Measurements from ENCODE around the gene PARD6G. TPM values are rescaled to one million over a fixed set of nuclear protein-coding genes. Genes with fewer than 3 reads are reported as not detected.
"Not testable (repeated sequence)": the region's sequence is repeated elsewhere in the genome, so short reads cannot be mapped to it uniquely, and the experiment has no call there.

PARD6G gene
- total and polyA plus RNA-seq, 2 of the 13 experiments (the other 11 are each of a cell fraction or from before 2014, with no cell fraction given), result 3.6 to 7.4 TPM

DNA sequence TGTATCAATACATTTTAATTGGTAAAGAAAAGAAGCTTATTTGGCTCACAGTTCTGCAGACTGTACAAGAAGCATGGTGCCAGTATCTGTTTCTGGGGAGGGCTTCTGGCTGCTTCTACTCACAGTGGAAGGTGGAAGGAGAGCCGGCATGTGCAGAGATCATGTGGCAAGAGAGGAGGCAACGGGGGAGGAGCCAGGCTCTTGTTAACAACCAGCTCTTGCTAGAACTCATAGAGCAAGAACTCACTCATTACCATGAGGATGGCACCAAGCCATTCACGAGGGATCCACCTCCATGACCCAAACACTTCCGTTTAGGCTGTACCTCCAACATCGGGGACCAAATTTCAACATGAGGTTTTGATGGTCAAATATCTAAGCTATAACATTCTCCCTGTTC is 7.5 kb downstream of the PARD6G start:
- no TSS peak for BruUV-seq (replicated peaks)
- no peak for TF ChIP-seq MIER3 (CRISPR knock-in tag; IDR thresholded peaks at IDR 0.05; ENCODE audit: borderline replicate concordance)
- no peak for TF ChIP-seq KMT2B (CRISPR knock-in tag; IDR thresholded peaks at IDR 0.05)
- TF ChIP-seq CEBPG (CRISPR knock-in tag; IDR thresholded peaks at IDR 0.05), result no peak
- no peak for TF ChIP-seq ZNF292 (CRISPR knock-in tag; IDR thresholded peaks at IDR 0.05; ENCODE audit: borderline replicate concordance, low read depth)
- TF ChIP-seq HDAC1 (CRISPR knock-in tag; IDR thresholded peaks at IDR 0.05), result no peak
- TF ChIP-seq ZNF317 (CRISPR knock-in tag; IDR thresholded peaks at IDR 0.05), result no peak
- TF ChIP-seq RNF2 (conservative IDR thresholded peaks at IDR 0.05; ENCODE audit: low read depth), result no peak
- H3K4me2 ChIP-seq (ENCODE audit: low read depth, low read length), result no peak overlapping the region
- no peak overlapping the region for H3K4me3 ChIP-seq (replicated peaks in 1 of 3; ENCODE audit: insufficient read depth in 1 of 3, low read depth in 2 of 3, low read length in 3 of 3)
- in situ Hi-C loops (cut with HindIII; ENCODE audit: extremely low pct_ligation_motif_present, low pct_unique_long_range_greater_than_20kb) (no loop called here), intact Hi-C loops (cut with micrococcal nuclease; ENCODE audit: unreplicated experiment) (no loop called here)
- H3K27me3 ChIP-seq (ENCODE audit: control insufficient read depth in 1 of 2, insufficient read depth in 2 of 2, low read length in 2 of 2), result no peaks in the 10 kb centered on the region
- WGBS (ENCODE audit: low lambda C conversion rate), result 96% methylated on average over 4 of the region's 5 CpGs
- no peak for ATAC-seq
- no peaks in the 10 kb centered on the region for H3K36me3 ChIP-seq (replicated peaks in 1 of 2; ENCODE audit: control insufficient read depth in 1 of 2, insufficient read depth in 2 of 2, low read length in 2 of 2)
- H4K20me1 ChIP-seq (ENCODE audit: insufficient read depth, low read length), result no peaks in the 10 kb centered on the region; the same call in 1 of the 2 replicates
- H3K9me3 ChIP-seq (ENCODE audit: low read length), result no peaks in the 10 kb centered on the region
- no peak for DNase-seq (ENCODE audit: low spot score)
- H3K27ac ChIP-seq (ENCODE audit: extremely low read length, insufficient read depth, low read length), result no peak overlapping the region
- no peaks in the 10 kb centered on the region for H3K4me1 ChIP-seq (ENCODE audit: insufficient read depth, low read length)
- ChIA-PET POLR2A (no interaction called here), CTCF (ENCODE audit: low intra/inter-chr PET ratio, low total read pairs) (no interaction called here)
- no peak for FAIRE-seq
- H2AFZ ChIP-seq (ENCODE audit: low read length), result no peak overlapping the region
- peaks cover 2% of the 10 kb centered on the region for H3K79me2 ChIP-seq (ENCODE audit: insufficient read depth, low read length)
- no peak overlapping the region for H3K9ac ChIP-seq (ENCODE audit: insufficient read depth, low read depth, low read length)

GRCh38 chr18:80238651-80239260 is 8.6 kb downstream of the PARD6G start:
- CTCF ChIA-PET (ENCODE audit: low intra/inter-chr PET ratio, low total read pairs), result no interaction called here
- 93% methylated on average over 12 of the region's 12 CpGs for WGBS (ENCODE audit: low lambda C conversion rate)
- ATAC-seq (no peak), FAIRE-seq (no peak), DNase-seq (ENCODE audit: low spot score) (no peak)
- intact Hi-C loops (cut with micrococcal nuclease; ENCODE audit: unreplicated experiment), result no loop called here
- Histone ChIP-seq H3K27me3 (ENCODE audit: control insufficient read depth in 1 of 2, insufficient read depth in 2 of 2, low read length in 2 of 2) (no peaks in the 10 kb centered on the region), H3K79me2 (ENCODE audit: insufficient read depth, low read length) (peaks cover 2% of the 10 kb centered on the region), H2AFZ (ENCODE audit: low read length) (no peak overlapping the region), H3K4me3 (replicated peaks in 1 of 3; ENCODE audit: insufficient read depth in 1 of 3, low read depth in 2 of 3, low read length in 3 of 3) (no peak overlapping the region), H3K9ac (ENCODE audit: insufficient read depth, low read depth, low read length) (no peak overlapping the region), H3K4me2 (ENCODE audit: low read depth, low read length) (no peak overlapping the region), H3K9me3 (ENCODE audit: low read length) (no peaks in the 10 kb centered on the region), H3K4me1 (ENCODE audit: insufficient read depth, low read length) (peaks cover 9% of the 10 kb centered on the region), H4K20me1 (ENCODE audit: insufficient read depth, low read length) (no peaks in the 10 kb centered on the region; the same call in 1 of the 2 replicates), H3K27ac (ENCODE audit: extremely low read length, insufficient read depth, low read length) (no peak overlapping the region), H3K36me3 (replicated peaks in 1 of 2; ENCODE audit: control insufficient read depth in 1 of 2, insufficient read depth in 2 of 2, low read length in 2 of 2) (no peaks in the 10 kb centered on the region)
- POLR2A ChIA-PET, result no interaction called here
- no TSS peak for BruUV-seq (replicated peaks)
- TF ChIP-seq SRSF9 (IDR thresholded peaks at IDR 0.05; ENCODE audit: borderline replicate concordance, insufficient read depth, low read depth, low read length, poor library complexity, severe bottlenecking) (no peak), NR3C1 (CRISPR knock-in tag; IDR thresholded peaks at IDR 0.05) (no peak), FOSL1 (CRISPR knock-in tag; IDR thresholded peaks at IDR 0.05; ENCODE audit: borderline replicate concordance) (no peak), TBL1XR1 (IDR thresholded peaks at IDR 0.05; ENCODE audit: borderline replicate concordance, low read length, partially characterized antibody) (no peak), KMT2A (CRISPR knock-in tag; IDR thresholded peaks at IDR 0.05) (no peak), BCL6 (CRISPR knock-in tag; IDR thresholded peaks at IDR 0.05) (no peak), TBP (CRISPR knock-in tag; IDR thresholded peaks at IDR 0.05) (no peak)
- TF ChIP-seq, protein P1, sequence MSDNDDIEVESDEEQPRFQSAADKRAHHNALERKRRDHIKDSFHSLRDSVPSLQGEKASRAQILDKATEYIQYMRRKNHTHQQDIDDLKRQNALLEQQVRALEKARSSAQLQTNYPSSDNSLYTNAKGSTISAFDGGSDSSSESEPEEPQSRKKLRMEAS (IDR thresholded peaks at IDR 0.05), result no peak
- in situ Hi-C loops (cut with HindIII; ENCODE audit: extremely low pct_ligation_motif_present, low pct_unique_long_range_greater_than_20kb), result no loop called here

DNA sequence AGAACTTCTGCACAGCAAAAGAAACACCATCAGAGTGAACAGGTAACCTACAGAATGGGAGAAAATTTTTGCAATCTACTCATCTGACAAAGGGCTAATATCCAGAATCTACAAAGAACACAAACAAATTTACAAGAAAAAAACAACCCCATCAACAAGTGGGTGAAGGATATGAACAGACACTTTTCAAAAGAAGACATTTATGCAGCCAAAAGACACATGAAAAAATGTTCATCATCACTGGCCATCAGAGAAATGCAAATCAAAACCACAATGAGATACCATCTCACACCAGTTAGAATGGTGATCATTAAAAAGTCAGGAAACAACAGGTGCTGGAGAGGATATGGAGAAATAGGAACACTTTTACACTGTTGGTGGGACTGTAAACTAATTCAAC is 9.8 kb downstream of the PARD6G start:
- H3K27ac ChIP-seq (ENCODE audit: extremely low read length, insufficient read depth, low read length); H3K36me3 ChIP-seq (replicated peaks in 1 of 2; ENCODE audit: control insufficient read depth in 1 of 2, insufficient read depth in 2 of 2, low read length in 2 of 2); BruUV-seq (replicated peaks); H3K9me3 ChIP-seq (ENCODE audit: low read length); H2AFZ ChIP-seq (ENCODE audit: low read length); H3K9ac ChIP-seq (ENCODE audit: insufficient read depth, low read depth, low read length); FAIRE-seq; H4K20me1 ChIP-seq (ENCODE audit: insufficient read depth, low read length); intact Hi-C loops (cut with micrococcal nuclease; ENCODE audit: unreplicated experiment); ATAC-seq; in situ Hi-C loops (cut with HindIII; ENCODE audit: extremely low pct_ligation_motif_present, low pct_unique_long_range_greater_than_20kb); H3K4me3 ChIP-seq (replicated peaks in 1 of 3; ENCODE audit: insufficient read depth in 1 of 3, low read depth in 2 of 3, low read length in 3 of 3); DNase-seq (ENCODE audit: low spot score); H3K79me2 ChIP-seq (ENCODE audit: insufficient read depth, low read length); CTCF ChIA-PET (ENCODE audit: low intra/inter-chr PET ratio, low total read pairs); POLR2A ChIA-PET; H3K4me2 ChIP-seq (ENCODE audit: low read depth, low read length); H3K27me3 ChIP-seq (ENCODE audit: control insufficient read depth in 1 of 2, insufficient read depth in 2 of 2, low read length in 2 of 2): not testable (repeated sequence)
- peaks cover 14% of the 10 kb centered on the region for H3K4me1 ChIP-seq (ENCODE audit: insufficient read depth, low read length)

Measured in HepG2 (cell line).